ENCODE measurements around the gene CAMK2N1.

Gene CAMK2N1

DNA sequence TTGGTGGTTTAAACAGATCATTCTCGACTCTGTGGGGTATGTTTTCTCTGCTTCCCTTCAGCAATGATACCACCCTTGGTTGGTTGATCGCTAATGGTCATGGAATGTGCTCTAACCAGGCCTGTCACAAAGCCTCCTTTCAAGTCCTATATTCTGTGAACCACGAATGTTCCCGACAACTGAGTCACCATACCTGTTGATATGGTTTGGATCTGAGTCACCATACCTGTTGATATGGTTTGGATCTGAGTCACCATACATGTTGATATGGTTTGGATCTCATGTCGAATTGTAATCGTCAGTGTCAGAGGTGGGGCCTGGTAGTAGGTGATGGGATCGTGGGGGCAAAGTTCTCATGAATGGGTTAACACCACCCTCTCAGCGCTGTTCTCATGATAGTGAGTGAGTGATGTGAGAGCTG, 10.2 kb upstream of the CAMK2N1 start:
- DNase-seq = peak; percentile 25

DNA sequence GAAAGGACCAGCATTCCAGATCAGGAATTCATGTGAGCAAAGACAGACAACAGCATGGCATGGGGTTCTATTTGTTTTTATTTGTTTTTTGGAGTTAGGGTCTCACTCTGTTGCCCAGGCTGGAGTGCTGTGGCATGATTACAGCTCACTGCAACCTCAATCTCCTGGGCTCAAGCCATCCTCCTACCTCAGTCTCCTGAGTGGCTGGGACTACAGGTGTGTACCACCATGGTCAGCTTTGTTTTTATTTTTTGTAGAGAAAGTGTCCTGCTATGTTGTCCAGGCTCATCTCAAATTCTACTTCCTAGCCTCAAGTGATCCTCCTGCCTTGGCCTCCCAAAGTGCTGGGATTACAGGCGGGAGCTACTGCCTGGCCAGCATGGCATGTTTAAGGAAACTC, 9.7 kb upstream of the CAMK2N1 start:
- no peak for DNase-seq

DNA sequence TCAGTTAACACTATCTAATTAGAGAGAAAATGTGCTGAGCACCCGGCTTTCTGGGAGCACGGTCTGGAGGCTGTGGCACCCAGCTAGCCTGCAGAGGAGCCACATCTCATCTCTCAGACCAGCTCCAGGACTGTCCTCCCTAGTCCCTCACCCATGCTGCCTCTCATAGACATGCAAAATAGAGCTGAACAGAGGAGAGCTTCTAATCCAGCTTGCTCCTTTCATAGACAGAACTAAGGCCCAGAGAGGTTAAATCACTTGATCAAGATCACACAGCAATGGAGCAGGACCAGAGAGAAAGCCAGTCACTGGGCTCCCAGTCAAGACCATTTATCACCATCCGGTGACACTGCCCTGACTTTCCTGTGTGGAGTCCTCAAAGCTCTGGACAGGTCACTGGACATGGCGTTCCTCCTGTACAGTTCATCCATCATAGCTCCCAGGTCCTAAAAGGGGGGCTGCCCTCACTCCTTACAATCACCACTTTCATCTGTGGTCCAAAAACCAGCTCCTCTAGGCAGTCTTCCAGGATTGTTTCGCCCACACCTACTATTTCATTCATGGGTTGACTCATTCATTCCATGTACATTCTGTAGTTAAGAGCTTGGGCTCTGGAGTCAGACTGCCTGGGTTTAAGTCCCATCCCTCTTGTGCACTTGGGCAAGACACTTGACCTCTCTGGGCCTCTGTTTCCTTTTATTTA, 8.8 kb upstream of the CAMK2N1 start:
- no peak for DNase-seq

DNA sequence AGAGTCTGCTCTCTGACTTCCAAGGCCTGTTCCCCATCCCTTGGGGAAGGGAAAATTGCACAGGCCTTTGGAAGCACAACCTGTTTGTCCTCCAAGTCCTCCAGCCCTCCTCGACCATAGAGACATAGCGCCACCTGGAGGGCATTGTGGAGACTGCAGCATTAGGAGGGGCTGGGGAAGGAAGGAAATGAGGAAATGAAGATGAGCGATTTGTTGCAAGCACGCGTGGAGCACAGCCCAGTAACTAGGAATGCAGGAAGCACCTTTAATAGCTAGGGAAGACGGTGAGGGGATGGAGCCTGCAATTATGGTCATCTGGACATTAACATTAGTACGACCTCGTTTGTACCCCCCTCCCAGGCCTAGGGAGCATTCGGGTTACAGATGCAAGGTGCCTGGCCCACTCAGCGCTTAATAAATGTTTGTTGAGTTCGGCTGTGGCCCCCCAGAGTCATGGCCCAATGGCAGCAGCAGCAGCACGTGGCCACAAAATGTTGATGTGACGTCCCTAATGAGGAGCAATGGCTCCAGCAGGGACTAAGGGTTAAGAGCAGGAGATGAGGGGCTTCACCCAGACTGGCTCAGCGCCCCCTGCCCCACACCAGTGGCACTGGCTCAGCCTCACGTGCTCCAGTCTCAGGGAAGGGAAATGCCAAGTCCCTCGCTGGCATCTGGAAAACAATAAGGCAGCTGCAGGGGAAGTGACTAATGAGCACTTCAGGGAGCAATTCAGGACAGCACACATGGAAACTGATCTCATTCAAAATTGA, 8.0 kb upstream of the CAMK2N1 start:
- DNase-seq = peak; percentile 74

DNA sequence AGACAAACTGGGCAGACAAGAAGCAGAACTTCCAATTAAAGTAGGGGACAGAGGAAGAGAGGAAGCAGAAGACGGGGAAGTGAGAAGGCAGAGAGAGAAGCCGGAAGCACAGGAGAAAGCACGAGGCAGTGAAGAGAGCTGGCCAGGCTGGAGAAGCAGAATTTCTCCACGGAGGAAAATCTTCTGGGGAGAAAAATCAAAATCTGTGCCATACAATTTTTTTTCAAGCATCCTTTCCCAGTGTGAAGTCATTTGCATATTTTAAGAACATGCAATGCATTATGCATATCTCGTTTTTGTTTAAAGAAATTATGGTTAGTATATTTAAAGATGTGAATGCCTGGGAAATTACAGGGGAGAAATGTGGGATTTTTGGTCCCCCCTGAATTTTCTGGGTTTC, 7.3 kb upstream of the CAMK2N1 start:
- no peak for DNase-seq

DNA sequence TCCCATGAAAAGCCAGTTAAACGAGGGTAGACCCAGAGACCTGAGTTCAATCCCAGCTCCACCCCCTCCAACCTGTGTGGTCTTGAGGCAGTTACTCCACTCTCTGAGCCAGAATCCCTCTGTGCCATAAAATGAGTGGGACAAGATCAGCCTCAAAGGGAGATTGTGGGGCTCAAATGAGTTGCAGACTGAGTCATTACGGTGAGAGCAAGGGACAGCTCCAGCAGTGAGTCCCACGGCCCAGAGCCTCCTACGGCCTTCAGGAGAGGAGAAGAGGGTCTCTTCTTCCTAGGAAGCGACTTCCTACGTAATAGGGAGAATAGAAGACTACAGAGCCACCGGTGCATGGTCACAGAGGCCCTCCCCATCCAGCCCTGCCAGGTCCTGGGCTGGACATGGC, 6.7 kb upstream of the CAMK2N1 start:
- DNase-seq = no peak

DNA sequence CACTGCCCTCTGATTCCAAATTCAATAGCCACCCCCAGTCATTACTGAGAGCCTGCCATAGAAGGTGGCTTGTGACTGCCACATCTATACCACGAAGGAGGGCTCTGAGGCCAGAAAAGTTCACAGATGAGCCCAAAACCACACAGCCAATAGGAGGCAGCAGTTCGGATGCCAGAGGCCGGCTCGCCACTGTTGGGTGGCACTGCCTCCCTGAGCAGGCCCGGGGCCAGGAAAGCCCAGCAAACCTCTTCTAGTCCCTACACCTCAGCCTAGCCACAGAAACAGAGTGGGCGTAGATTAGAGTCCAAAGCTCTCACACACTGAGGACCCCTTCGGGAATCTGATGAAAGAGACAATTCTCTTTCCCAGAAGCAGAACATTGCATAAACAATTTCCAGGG, 5.9 kb upstream of the CAMK2N1 start:
- DNase-seq = no peak

DNA sequence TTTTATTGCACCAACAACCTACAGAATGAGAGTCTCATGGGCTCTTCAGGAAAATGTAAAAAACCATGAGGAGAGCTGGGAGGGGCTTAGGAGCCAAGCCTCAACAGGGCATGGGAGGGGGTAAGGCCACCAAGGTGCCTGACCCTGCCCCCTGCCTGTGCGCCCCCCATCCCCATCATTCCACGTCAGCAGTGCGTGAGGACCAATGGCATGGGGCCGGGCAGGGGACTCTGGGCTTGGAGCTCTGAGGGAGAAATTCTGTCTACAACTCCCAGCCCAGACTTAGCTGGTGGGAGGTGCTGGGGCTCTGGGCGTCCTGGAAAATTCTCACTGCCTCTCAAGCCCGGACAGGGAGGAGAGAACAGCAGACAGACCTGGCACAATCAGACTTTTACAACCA, 5.2 kb upstream of the CAMK2N1 start:
- DNase-seq = no peak

DNA sequence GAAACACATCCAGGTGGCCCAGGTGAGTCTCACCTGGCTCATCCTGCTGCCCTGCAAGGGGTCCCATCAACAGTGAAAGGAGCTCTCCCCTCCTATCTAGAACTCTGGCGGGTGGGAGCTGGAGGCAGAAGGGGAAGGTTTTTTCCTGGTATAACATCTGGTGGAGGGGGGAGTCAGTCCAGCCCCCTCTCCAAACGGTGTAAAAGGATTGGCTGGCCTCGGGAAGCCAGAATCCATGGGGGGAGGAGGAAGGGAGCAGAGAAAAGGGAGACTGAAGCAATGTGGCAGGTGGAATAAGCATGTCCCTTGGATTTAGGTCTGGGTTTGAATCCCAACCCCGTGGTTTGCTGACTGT, 1.2 kb upstream of the CAMK2N1 start:
- DNase-seq = no peak

DNA sequence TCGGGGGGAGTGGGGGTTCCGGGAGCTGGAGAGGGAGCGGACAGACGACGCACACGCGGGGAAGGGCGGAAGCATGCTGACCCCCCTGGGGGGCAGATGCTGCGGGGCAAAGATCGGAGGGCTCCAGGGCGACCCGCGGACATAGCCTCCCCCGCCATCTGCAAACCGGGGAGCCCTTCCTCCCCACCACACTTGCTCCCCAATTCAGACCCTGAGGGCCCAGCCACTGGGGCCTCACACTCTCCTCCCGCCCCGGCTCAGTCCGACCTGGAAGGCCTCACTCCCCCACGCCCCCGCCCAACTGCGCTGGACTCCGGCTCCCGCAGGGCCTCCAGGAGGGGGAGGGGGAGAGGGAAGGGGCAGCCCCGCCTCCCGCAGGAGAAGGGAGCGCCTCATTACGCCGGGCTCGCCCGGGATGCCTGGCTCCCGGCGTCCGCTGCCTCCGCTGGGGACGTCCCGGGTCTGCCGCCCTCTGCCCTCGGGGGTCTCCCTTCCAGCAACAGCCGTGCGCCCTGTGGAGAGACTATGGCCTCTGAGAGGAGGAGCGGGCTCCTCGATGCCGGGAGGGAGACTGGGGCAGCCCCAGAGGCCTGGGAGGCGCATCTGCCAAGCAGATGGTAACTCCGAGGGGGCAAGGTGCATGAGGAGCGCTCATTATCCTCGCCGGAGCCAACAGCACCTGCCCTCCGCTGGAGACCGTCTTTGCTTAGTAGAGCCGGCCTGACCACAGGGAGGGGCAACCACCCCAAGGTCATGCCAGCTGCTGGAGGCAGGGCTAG, 636 bp upstream of the CAMK2N1 start:
- DNase-seq = no peak

DNA sequence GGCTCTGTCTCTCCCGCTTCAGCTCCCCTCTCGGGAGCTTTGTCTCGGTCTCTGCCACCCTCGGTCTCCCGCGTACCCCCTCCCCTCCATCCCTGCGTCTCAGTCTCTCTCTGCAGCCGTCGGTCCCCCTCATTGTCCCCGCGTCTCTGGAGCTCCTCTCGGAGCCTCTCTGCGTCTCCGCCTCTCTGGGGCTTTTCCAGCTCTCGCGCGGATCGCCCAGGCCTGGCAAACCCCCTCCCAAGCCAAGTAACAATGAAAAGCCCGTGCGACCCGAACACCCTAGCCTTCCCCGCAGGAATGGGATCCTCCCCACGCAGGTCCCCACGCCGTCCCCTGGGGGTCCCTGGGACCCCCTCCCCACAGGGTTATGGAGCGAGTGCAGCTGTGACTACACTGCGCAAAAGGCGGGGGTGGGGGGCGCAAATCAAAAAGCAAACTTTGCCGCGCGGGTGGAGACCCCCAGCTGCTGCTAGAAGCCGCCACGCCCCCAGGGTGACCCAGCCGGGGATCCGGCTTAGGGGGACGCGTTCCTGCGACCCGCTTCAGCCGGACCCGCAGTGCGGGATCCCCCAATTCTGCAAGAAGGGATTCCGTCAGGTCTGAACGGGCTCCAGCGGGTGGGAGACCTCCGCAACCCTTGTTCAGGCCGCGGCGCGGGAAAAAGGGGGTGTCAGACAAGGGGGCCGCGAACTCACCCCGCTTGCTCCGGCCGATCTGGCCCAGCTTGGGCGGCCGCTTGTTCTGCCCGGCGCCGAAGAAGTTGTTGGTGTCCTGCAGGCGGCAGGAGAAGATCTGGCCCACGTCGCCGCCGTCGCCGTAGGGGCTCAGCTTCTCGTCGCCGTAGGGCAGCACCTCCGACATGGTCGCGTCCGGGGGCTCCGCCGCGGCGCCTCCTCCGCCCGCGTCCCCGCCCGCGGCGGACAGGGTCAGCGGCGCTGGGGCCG, 1.2 kb downstream of the CAMK2N1 start:
- DNase-seq = no peak

DNA sequence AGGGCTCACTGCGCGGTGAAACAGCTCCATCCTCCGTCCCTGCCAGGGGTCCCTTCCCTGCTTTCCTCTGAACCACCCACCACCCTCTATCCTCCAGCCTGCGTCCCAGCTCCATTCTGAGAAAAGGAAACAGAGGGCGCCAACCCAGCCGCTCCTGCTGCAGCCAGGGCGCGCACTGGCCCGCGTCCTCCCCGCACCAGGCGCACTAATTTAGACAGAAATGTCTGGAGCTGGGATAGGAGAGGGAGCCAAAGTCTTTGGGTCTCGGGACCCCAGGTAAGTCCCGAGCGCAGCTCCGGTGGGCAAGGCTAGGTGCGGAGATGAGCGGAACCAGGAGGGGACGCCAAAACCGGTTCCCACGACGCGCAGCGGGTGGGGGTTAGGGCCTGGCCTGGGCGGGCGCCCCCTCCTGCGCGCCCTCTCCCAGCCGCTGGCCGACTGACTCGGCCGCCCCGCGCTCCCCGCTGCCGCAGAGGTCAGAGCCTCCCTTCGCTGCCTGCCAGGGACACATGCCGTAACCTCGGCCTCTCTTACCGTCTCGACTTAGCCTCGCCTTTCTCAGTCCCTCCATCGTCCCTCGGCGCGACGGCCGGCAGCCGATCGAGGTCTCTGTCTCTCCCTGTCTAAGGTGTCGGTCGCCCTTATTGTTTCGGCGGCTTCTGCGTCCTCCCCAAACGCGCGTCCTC, 2.0 kb downstream of the CAMK2N1 start:
- DNase-seq = no peak

DNA sequence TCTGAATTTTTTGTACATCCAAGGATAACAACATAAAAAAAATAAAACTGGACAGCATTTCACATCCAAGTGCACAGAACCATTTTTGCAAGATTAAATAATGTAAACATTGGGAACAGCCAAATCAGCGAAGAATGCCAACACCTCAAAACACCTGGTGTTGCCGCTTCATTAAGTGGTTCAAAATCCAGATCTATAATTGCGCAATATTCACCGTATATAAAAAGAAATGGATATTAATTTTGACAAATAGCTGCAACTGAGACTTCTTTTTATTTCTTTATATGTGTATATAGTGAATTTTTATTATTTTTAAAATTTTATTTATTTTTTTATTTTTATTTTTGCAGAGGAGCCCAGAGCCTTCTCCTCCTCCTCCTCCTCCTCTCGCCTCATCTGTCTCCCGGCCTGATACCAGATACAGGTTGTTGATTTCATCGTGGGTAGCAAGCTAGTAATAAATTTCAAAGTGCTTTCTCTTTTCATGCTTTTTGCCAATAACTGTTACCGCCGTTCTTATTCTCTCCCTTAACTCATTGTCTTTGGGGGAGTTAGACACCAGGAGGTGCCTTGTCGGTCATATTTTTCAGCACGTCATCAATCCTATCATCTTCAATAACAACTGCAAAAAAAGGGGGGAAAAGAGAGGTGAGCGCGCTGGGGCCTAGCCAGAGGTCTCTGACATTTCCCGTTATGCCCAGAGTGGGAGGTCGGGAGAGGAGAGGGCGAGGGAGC, 2.7 kb downstream of the CAMK2N1 start:
- no peak for DNase-seq

DNA sequence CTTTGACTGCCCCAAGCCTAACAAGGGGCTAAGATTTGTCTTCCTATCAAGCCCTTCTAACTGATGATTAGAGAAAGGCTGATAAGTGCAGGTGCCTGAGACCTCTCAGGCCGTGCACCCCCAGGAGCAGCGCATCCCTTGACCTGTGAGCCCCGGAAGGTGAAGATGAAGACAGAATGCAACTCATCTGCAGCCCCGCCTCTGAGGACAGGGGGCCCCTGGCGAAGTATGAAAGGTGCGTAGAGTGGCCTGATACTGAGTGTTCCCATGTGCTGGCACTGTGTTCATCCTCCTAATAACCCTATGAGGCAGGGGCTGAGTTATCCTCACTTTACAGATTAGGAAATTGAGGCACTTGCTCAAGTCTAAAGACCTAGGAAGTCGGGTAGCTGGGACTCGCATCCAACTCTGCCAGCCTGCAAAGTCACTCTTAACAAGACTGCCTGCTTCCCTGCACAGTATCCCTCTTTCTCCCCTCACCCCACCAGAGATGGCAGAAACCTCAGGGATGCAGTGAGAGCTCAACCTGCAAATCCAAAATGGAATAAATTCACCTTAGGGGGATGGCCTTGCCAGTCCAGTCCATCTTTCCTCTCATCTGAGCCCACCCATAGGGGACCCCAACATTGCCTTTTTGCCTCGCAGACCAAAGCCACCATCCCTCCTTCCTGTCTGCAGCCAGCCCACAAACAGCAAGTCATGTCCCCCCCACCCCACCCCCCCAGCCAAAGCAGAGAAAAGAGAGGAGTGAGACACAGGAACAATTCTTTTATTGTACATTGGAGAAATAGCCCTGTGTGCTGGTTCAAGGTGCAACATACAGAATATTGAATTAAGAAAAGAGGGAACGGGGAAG, 4.1 kb downstream of the CAMK2N1 start:
- no peak for DNase-seq

DNA sequence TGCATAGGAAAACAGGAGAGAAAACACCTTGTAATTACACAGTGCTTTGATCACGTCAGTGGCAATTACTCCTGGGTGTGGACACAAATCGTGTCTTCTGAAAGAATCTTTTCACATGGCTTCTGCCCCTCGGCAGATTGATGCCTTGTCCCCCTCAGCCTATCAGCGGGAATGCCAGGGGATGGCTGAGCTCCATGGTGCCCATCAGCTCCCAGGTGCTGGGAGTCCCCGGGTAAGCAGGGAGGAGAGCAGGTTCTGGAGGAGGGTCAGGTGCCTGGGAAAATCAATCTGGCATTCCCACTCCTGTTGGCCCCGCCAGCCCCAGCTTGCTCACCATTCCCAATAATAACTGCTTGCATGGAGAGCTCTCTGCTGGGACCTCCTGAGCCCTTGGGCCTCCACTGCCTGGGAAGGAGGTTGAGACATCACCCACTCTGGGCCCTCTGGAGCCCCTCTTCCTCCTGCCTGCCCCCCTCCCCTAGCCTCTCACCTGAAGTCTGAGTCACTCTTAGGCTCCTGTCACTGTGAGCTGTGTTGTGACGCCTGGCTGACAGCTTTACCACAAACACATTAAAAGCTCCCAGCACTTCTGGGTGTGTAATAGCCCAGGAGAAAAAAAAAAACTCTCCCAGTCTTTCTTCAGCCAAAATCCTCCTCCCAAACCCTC, 4.9 kb downstream of the CAMK2N1 start:
- DNase-seq = no peak

DNA sequence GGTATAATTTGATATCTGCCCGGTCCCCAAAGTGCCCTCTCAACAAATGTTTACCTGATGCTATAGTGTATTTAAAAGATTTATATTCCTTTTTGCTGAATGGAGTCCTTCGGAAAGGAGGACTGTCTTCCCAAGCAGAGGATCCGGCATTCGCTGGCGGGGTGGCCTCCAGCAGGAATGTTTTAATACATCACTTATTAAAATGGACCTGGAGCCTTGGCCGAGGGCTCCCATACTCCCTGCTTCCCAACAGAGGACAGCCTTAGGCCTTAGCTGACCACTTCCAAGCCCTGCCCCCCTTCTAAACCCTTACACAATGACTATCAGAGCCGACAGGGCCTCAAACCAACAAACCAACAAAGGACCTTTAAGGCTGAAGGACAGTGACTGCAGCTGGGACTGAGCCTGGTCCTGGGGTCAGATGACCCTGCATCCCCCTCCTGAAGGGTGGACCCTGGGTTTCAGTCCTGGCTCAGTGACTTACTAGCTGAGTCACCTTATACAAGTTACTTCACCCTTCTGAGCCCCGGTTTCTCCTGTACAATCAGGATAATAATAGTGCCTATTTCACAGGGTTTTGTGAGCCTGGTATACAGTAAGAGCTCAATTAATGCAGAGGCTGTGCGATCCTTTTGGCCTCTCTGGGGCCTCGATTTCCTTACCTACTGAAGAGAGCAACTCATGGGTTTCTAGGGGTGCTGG, 5.6 kb downstream of the CAMK2N1 start:
- DNase-seq = no peak

DNA sequence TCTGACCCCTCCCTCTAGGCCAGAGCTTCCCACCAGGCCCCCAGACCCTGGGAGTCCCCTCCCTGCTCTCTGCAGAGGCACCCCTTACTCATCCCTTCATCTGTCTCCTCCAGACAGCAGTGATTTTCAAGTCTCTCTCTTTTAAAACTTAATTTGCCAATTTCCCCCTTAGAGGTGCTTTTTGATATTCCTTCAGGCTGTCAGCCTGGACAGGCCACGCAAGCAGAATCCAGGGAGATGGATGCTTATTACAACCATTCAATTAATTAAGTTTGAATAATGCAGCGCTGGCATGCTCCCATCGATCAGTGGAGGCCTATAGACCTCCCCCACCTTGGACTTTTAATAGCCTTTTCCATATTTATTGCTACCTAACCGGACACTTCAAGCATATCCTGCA, 6.2 kb downstream of the CAMK2N1 start:
- no peak for DNase-seq

DNA sequence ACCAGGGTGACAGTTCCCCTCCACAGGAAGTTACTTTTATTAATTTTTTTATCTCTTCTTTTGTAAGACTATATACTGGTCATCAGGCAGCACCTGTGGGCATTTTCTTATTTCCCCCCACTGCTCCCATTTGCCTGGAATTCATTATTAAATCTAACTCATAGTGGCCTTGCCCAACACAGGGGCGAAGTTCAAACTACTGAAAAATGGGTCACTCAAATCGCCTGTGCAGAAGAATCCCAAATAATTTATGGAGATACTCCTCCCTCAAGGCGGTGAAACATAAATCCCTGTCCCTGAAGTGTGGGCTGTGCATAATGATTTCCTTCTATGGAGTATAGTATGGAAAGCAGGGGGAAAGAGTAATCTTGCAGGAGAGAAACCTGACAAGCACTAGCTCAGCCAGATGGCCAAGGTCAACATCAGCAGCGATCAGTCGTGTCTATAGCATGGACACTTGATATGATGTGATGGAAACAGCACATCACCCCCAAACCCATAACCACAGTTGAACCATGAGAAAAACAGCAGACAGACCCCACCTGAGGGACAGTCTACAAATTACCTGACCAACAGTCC, 7.9 kb downstream of the CAMK2N1 start:
- DNase-seq = no peak
